HG02759 (cell line): ENCODE results near the gene RNF186.
"Not testable (repeated sequence)": the region's sequence is repeated elsewhere in the genome, so short reads cannot be mapped to it uniquely, and the experiment has no call there.

Experiments
- ATAC-seq: cut with Tn5 transposase; IDR thresholded peaks from one replicate; pipeline ENCODE4 v1.9.1; 2021; ENCODE audit warnings: mild to moderate bottlenecking, moderate library complexity; ENCODE audit not compliant: unreplicated experiment

Gene RNF186

GRCh38 chr1:19825298-19825697 lies 10.2 kb upstream of the RNF186 start:
- ATAC-seq, result no peak

GRCh38 chr1:19824541-19824940 lies 9.5 kb upstream of the RNF186 start:
- ATAC-seq, result no peak

DNA sequence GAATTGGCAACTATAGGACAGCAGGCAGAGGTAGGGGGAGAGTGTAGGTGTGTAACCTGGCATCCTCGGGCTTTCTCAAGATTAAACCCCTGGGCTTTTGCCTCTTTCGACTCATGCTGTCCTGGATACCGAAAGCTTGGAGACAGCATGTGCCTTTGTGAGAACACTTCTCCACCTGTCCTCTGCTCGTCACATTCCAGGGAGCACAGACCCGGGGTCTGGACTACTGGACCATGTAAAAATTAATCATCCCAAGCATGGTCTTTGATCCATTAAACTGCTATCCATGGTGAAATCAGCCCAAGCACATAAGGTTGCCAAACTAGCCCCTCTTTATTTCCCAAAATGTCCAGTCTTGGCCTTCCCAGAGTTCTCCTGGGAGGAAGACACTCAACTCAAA lies 9.0 kb upstream of the RNF186 start:
- ATAC-seq, result no peak

- no peak for ATAC-seq
Observed at GRCh38 chr1:19819701-19820100, 4.6 kb upstream of the RNF186 start.

- ATAC-seq, result no peak
Observed at GRCh38 chr1:19818324-19818723, 3.2 kb upstream of the RNF186 start.

GRCh38 chr1:19817160-19817559 lies 2.1 kb upstream of the RNF186 start:
- no peak for ATAC-seq

DNA sequence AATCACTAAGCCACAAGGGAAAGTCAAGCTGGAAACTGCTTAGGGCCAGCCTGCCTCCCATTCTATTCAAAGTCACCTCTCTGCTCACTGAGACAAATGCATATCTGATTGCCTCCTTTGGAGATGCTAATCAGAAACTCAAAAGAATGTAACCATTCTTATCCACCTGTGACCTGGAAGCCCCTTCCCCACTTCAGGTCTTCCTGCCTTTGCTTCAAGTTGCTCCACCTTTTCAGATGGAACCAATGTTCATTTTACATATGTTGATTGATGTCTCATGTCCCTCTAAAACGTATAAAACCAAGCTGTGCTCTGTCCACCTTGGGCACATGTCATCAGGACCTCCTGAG lies 1.6 kb upstream of the RNF186 start:
- ATAC-seq, result not testable (repeated sequence)

DNA sequence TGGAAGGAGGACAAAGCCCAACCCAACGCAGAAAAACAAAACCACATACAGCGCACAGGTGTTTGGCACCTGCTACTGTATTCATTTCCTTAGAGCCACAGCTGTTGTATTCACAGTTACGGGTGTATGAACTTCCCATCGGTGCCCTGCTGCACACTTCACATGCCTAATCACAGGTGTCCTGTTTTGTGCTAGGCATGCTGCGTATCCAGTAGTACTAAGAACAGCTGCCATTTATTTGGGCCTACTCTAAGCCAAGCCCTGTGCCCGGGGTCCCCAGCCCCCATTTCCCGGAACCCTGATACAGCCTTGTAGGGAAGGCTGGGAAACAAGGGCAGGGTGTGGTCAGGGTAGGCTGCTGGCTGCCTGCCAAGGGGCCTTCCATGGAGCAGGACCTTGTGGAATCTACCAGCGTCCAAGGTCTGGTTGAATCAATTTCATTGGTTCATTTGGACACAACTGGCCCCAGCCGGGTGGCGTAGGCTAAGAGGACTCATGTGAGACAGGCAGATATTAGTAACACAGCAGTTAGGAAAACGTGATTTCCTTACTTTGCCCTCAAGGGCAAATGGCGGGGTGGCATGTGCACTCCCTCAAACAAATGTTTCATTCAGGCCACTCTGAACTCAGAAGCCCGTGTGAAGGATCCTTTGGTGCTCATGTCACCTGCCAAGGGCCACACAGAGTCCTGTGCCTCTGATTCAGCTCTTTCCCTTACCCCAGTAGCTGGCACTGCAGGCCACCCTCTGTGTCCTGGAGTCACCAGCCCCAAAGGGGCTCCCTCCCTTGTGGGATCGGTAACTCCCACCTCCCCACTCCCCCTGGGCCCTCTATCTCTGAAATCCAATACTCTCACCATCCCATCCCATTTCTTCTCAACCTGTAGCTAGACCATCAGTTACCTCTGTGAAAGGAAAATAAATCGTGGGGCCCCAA lies 986 bp upstream of the RNF186 start:
- no peak for ATAC-seq

GRCh38 chr1:19814244-19814661 lies 830 bp downstream of the RNF186 start:
- ATAC-seq, result no peak

DNA sequence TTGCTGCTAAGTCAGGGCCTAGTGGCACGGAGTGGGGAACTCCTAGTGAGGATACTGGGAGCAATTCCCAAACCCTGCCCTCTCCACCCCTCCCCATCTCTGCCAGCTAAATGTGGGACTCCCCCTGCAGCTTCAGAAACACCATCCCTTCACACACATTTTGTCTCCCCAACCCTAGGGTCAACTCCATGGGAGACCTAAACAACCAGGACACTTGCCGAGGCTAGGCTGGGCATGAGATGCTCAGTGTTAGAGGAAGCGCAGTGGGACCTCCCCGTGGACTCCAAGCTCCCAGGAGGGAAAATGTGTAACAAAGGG lies 1.5 kb downstream of the RNF186 start:
- ATAC-seq, result no peak

GRCh38 chr1:19812875-19813642 lies 2.0 kb downstream of the RNF186 start:
- no peak for ATAC-seq

GRCh38 chr1:19811206-19811851 lies 3.8 kb downstream of the RNF186 start:
- ATAC-seq, result no peak

DNA sequence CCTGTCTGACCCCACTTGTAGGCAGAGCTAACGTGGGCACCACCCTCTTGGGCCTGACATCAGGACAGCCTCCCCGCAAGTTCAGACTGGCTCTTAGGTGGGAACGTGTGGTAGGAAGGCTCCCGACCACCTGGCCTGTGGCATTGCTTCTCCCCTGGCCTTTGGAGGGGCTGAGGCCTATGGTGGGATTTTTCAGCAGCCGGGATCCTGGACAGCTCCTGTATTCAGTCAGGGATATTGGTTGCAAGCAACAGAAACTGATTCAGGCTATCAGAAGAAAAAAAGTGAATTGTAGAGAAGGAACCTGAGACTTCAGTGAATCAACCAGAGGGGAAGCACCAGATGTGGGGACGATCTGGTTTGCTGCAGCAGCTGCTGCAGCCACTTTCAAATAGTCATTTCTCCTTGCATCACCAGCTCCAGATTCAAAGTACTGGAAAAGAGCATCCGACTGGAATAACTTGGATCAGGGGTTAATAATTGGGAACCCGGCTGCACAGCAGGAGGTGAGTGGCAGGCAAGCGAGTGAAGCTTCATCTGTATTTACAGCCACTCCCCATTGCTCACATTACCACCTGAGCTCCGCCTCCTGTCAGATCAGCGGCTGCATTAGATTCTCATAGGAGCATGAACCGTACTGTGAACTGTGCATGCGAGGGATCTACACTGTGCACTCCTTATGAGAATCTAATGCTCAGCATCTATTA lies 5.9 kb downstream of the RNF186 start:
- ATAC-seq, result no peak

- ATAC-seq, result no peak
Observed at GRCh38 chr1:19808351-19808750, 6.7 kb downstream of the RNF186 start.

GRCh38 chr1:19804831-19805251 lies 10.2 kb downstream of the RNF186 start:
- ATAC-seq, result no peak

- ATAC-seq, result no peak
Observed at GRCh38 chr1:19802269-19802668, 12.8 kb downstream of the RNF186 start.

GRCh38 chr1:19800076-19800804 lies 14.8 kb downstream of the RNF186 start:
- ATAC-seq, result peak; percentile 55

DNA sequence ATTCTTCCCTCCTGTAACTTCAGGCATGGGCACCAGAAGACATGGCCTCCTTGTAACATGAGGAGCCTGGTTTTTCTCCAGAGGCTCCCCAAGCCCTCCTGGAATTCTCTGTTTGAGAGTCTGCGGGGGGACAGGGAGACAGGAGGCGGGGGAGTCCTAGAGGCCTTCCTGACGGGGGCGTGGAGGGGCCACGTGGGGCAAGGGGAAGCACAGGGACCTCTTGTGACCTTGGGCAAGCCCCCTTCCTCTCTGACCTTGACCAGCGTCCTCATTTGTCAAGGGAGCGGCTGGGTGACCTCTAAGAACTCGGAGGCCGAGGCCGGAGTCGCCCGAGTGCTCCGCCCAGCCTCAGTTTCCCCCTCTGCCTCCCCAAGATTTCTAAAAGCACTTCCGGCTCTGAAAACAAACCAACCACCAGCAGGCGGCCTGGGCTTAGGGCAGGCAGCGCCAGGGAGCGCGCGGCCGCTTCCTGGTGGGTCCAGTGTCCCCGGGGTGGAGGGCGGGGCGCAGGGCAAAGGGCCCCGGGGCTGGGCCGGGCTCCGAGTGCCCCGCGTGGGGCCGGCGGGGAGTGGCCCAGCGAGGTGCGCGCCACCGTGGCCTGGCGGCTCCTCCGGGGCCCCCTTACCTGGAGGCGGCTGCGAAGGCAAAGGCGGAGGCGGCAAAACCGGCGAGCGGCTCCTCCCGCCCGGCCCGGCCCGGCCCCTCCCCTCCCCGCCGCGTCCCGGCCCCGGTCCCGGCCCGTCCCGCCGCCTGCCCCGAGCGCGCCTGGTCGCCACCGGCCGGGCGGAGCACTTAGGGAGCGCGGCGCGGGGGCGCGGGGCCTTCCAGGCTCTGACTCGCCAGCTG lies 15.6 kb downstream of the RNF186 start, which contains the start of gene TMCO4:
Gene TMCO4 (minus strand): TSS at position 687 of the 846 bp plus-strand sequence. CDS start 19,158 bp downstream, outside the sequence.
- ATAC-seq, result peak; percentile 71

DNA sequence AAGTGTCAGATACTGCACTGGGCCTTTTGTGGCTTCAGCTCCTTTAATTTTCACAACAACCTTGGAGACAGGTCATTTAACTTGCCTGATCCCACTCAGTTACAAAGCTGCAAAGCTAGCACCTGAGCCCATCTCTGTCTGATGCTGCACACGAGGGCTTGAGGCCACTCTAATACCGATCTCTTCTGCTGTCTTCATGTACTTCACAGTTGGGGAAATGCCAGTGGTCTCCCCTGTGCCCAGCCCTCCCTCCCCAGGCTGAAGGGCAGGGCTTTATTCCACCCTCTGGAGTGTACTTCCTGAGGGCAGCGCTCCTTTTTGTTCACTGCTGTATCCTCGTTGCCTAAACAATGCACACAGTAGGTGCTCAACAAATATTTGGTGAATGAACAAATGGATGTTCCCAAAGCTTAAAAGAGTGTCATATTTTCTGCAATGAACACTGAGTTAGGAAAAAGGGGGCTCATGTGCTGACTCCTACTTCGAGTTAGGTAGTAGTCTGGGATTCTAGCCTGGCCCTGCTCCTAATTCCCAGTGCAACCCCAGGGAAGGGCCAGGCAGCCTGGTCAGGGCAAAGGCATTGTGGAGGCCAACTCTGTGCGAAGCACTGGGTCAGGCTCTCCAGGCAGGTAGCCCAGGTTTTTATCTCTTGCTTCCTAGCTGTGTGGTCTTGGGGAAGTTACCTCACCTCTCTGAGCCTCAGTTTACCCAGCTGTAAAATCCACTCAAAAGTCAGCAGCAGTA lies 16.4 kb downstream of the RNF186 start:
- no peak for ATAC-seq
